Tibial artery (tissue), 4 donors: ENCODE results near the gene NTM.

ENCODE experiments used
- DNase-seq, 2 donors: peaks; one replicate each; pipeline ENCODE4 v3.0.0-alpha.2; 2019
- H3K27ac ChIP-seq, 2 donors: fragments of 200-600 bp; sonication (generic) in 1 of 2; 1 replicate in 1 of 2; 2 replicates in 1 of 2; pipeline ENCODE4 v1.5.1; 2018 to 2019; ENCODE audit warnings: mild to moderate bottlenecking in 1 of 2
- H3K27me3 ChIP-seq, 2 donors: fragments of 200-600 bp; sonication (generic) in 1 of 2; one replicate each; pipeline versions ENCODE4 v1.5.1 to v1.6.0; 2016 to 2019
- H3K36me3 ChIP-seq, 3 donors: fragments of 200-600 bp; sonication (generic) in 2 of 3; one replicate each; pipeline ENCODE4 v1.5.1; 2016 to 2019; ENCODE audit warnings: mild to moderate bottlenecking in 2 of 3
- H3K4me1 ChIP-seq, 4 donors: fragments of 200-600 bp; sonication (generic) in 2 of 4; 1 replicate in 3 of 4; 2 replicates in 1 of 4; pipeline ENCODE4 v1.5.1; 2016 to 2019
- H3K4me3 ChIP-seq, 2 donors: fragments of 200-600 bp; sonication (generic) in 1 of 2; 1 replicate in 1 of 2; 2 replicates in 1 of 2; pipeline ENCODE4 v1.5.1; 2018 to 2019; ENCODE audit warnings: mild to moderate bottlenecking in 2 of 2
- H3K9me3 ChIP-seq, 3 donors: fragments of 200-600 bp; sonication (generic) in 1 of 3; one replicate each; pipeline ENCODE4 v1.5.1; 2016 to 2019
- intact Hi-C: fragments of 100-400 bp; cut with DNase I; formaldehyde crosslinking; loops from one replicate; pipeline ENCODE4 v1.15.0; 2023; ENCODE audit warnings: low total_unique reads
- TF ChIP-seq, protein P1 (sequence below), 2 experiments: fragments of 200-600 bp in 1 of 2; fragments of 450-650 bp in 1 of 2; IDR thresholded peaks; one replicate each; pipeline ENCODE4 v1.5.1; 2017 to 2019; ENCODE audit warnings: antibody characterized with exemption in 2 of 2, mild to moderate bottlenecking in 1 of 2, moderate library complexity in 1 of 2

The NTM gene

DNA sequence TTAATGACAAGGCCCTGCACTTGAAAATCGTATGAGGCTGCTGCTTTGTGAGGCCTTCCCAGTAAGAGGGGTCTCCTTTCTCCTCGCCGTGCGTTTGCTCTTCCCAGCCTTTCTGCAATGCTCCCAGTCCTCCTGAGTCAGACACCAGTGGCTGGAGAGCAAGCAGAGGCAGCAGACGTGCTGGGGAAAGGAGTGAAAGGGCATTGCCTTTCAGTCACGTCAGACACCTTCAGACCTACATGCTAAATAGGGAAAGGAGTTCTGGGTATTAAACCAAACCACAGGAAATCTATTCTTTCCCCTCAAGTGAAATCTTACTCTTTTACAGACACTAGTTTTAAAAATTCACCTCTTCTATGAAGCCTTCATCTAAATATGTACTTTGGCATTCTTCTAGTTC lies 274.8 kb downstream of the NTM start:
- peaks cover 0 to 2% of the 10 kb centered on the region in 2 donors for H3K27me3 ChIP-seq
- intact Hi-C loops = no loop called here
- TF ChIP-seq, protein P1, sequence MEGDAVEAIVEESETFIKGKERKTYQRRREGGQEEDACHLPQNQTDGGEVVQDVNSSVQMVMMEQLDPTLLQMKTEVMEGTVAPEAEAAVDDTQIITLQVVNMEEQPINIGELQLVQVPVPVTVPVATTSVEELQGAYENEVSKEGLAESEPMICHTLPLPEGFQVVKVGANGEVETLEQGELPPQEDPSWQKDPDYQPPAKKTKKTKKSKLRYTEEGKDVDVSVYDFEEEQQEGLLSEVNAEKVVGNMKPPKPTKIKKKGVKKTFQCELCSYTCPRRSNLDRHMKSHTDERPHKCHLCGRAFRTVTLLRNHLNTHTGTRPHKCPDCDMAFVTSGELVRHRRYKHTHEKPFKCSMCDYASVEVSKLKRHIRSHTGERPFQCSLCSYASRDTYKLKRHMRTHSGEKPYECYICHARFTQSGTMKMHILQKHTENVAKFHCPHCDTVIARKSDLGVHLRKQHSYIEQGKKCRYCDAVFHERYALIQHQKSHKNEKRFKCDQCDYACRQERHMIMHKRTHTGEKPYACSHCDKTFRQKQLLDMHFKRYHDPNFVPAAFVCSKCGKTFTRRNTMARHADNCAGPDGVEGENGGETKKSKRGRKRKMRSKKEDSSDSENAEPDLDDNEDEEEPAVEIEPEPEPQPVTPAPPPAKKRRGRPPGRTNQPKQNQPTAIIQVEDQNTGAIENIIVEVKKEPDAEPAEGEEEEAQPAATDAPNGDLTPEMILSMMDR (IDR thresholded peaks at IDR 0.05) = no peak
- no peaks in the 10 kb centered on the region for H3K36me3 ChIP-seq
- no peaks in the 10 kb centered on the region for H3K9me3 ChIP-seq
- no peak overlapping the region for H3K27ac ChIP-seq
- H3K4me1 ChIP-seq = no peaks in the 10 kb centered on the region
- no peak for DNase-seq
- no peak overlapping the region for H3K4me3 ChIP-seq

DNA sequence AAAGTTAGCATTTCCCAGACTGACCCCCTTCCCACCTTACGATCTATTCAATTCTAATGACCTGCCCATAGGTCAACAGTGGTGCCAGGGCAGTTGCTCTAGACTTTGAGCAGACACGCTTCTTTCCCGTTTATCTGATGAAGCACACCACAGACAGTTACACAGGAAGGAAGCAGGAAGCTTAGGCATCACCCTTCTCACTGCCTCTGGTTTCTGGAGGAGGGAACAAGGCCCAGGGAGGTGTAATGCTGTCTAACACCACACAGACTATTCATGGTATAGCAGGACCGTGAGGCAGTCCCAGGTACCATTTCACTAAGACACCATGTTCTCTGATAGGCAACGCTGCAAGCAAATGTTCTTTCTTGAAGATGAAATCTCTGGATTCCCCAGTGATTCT lies 279.4 kb downstream of the NTM start:
- intact Hi-C loops = no loop called here
- H3K9me3 ChIP-seq = no peaks in the 10 kb centered on the region
- H3K27ac ChIP-seq = no peak overlapping the region
- no peaks in the 10 kb centered on the region for H3K4me1 ChIP-seq
- H3K4me3 ChIP-seq = no peak overlapping the region
- peaks cover 0 to 3% of the 10 kb centered on the region in 2 donors for H3K27me3 ChIP-seq
- no peak for DNase-seq
- H3K36me3 ChIP-seq = no peaks in the 10 kb centered on the region
- TF ChIP-seq, protein P1 (IDR thresholded peaks at IDR 0.05) = no peak

DNA sequence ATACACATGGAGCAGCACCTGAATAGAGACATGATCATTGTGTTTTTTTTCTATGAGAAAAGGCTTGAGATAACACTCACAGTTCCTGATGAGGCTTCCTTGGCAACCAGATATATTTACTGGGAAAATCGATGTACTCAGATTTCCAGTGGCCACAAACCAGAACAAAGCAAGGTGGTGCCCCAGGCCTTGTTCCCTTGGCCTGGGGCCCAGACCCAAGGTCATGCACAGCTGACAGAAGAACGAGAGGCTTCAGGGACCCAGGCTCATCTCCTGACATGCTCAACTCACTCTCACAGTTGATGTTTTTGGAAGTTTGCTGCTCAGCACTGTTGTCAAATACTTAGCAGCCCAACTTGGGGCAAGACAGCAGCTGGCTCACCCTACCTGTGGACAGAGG lies 281.8 kb downstream of the NTM start:
- intact Hi-C loops = no loop called here

DNA sequence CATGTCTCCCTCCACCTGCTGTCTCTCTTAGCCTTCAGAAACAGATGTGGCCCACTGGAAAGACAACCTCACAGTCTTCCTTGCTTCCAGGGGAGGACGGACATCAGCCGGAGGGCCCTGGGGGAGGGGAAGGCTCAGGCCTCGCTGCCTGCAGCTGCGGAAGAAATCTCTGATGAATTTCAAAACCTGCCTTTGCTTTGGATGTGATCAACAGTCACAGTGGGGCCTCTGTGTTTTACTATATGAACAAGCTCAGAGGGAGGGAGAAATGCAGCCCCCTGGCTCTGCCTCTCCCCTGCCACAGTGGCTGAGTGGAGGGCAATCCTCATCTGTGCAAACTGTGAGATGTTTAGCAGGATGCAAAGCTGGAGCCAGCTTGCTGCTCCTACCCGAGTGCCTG lies 282.8 kb downstream of the NTM start:
- H3K4me1 ChIP-seq = no peaks in the 10 kb centered on the region
- H3K36me3 ChIP-seq = no peaks in the 10 kb centered on the region
- intact Hi-C loops = no loop called here
- no peak for DNase-seq
- H3K4me3 ChIP-seq = no peak overlapping the region
- TF ChIP-seq, protein P1 (IDR thresholded peaks at IDR 0.05) = no peak
- no peaks in the 10 kb centered on the region for H3K9me3 ChIP-seq
- H3K27ac ChIP-seq = no peak overlapping the region
- H3K27me3 ChIP-seq = peaks cover 0 to 23% of the 10 kb centered on the region in 2 donors

More for the DNA sequence above, 281.8 kb downstream of the NTM start:
- H3K36me3 ChIP-seq = no peaks in the 10 kb centered on the region
- peaks cover 0 to 23% of the 10 kb centered on the region in 2 donors for H3K27me3 ChIP-seq
- DNase-seq = no peak
- no peaks in the 10 kb centered on the region for H3K4me1 ChIP-seq
- H3K27ac ChIP-seq = no peak overlapping the region
- TF ChIP-seq, protein P1 (IDR thresholded peaks at IDR 0.05) = no peak
- H3K4me3 ChIP-seq = no peak overlapping the region
- H3K9me3 ChIP-seq = no peaks in the 10 kb centered on the region

DNA sequence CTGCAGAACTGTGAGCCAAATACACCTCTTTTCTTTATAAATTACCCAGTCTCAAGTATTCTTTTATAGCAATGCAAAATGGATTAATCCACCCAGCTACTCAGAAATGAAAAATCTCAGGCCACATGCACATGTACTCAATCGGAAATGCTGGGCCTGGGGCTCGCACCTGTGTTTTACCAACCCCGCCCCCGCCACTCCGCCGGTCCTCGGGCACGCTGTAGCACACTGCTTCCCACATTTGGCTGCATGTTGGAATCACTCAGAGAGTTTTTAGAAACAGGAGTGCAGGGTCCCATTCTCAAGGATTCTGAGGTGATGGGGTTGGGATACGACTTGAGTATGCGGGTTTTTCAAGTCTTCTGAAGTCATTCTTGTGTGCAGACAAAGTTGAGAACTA lies 284.4 kb downstream of the NTM start:
- TF ChIP-seq, protein P1 (IDR thresholded peaks at IDR 0.05) = no peak
- DNase-seq = no peak
- Histone ChIP-seq H3K9me3 (no peaks in the 10 kb centered on the region), H3K27ac (no peak overlapping the region), H3K4me1 (no peaks in the 10 kb centered on the region), H3K4me3 (no peak overlapping the region), H3K27me3 (peaks cover 0 to 31% of the 10 kb centered on the region in 2 donors), H3K36me3 (no peaks in the 10 kb centered on the region)
- intact Hi-C loops = no loop called here
